DMS114 treated with DMSO at 0.1 percent for 48 hours (cell line): ENCODE data around the gene CYP4F3.
"Not testable (repeated sequence)": the region's sequence is repeated elsewhere in the genome, so short reads cannot be mapped to it uniquely, and the experiment has no call there.

ENCODE experiments used
- DNase-seq: peaks from one replicate; lab custom pipeline; 2025; ENCODE audit not compliant: unreplicated experiment; lab: John Stamatoyannopoulos, UW

The CYP4F3 gene

GRCh38 chr19:15631817-15632216 is 8.9 kb upstream of the CYP4F3 start:
- DNase-seq: no peak

- DNase-seq: no peak
Measured at GRCh38 chr19:15633082-15633835, 7.4 kb upstream of the CYP4F3 start.

GRCh38 chr19:15634105-15634504 is 6.6 kb upstream of the CYP4F3 start:
- DNase-seq: no peak

GRCh38 chr19:15635016-15635805 is 5.5 kb upstream of the CYP4F3 start:
- no peak for DNase-seq

- no peak for DNase-seq
Measured at GRCh38 chr19:15636026-15636425, 4.7 kb upstream of the CYP4F3 start.

GRCh38 chr19:15639596-15639995 is 1.1 kb upstream of the CYP4F3 start:
- no peak for DNase-seq

- no peak for DNase-seq
Measured at GRCh38 chr19:15640904-15641597, 354 bp downstream of the CYP4F3 start.

- no peak for DNase-seq
Measured at GRCh38 chr19:15641901-15642491, 1.3 kb downstream of the CYP4F3 start.

GRCh38 chr19:15642807-15643206 is 2.1 kb downstream of the CYP4F3 start:
- no peak for DNase-seq

- DNase-seq: no peak
Measured at GRCh38 chr19:15643387-15643786, 2.7 kb downstream of the CYP4F3 start.

- DNase-seq: no peak
Measured at GRCh38 chr19:15644066-15644741, 3.5 kb downstream of the CYP4F3 start.

GRCh38 chr19:15644816-15645215 is 4.1 kb downstream of the CYP4F3 start:
- DNase-seq: no peak

GRCh38 chr19:15649526-15649925 is 8.8 kb downstream of the CYP4F3 start:
- no peak for DNase-seq

- not testable (repeated sequence) for DNase-seq
Measured at GRCh38 chr19:15650123-15650522, 9.4 kb downstream of the CYP4F3 start.

- DNase-seq: no peak
Measured at GRCh38 chr19:15651791-15652190, 11.1 kb downstream of the CYP4F3 start.

- no peak for DNase-seq
Measured at GRCh38 chr19:15652559-15653278, 12.0 kb downstream of the CYP4F3 start.

- DNase-seq: no peak
Measured at GRCh38 chr19:15656467-15656866, 15.8 kb downstream of the CYP4F3 start.

- no peak for DNase-seq
Measured at GRCh38 chr19:15663247-15663646, 22.6 kb downstream of the CYP4F3 start.

GRCh38 chr19:15666186-15666585 is 25.5 kb downstream of the CYP4F3 start:
- DNase-seq: no peak

- DNase-seq: no peak
Measured at GRCh38 chr19:15666883-15667282, 26.2 kb downstream of the CYP4F3 start.
